Smooth muscle cell (in vitro differentiated cells): ENCODE results near the gene SDHAF1. TPM values are rescaled to one million over a fixed set of nuclear protein-coding genes. Genes with fewer than 3 reads are reported as not detected.

Experiments used
- DNase-seq: peaks from one replicate; lab custom pipeline; 2025; ENCODE audit not compliant: unreplicated experiment; lab: John Stamatoyannopoulos, UW
- H2AFZ ChIP-seq: fragments of 200-600 bp; sonication (generic); 2 replicates; pipeline ENCODE4 v1.6.0; 2016; ENCODE audit warnings: antibody characterized with exemption, low read depth, mild to moderate bottlenecking
- H3F3A ChIP-seq: fragments of 200-600 bp; sonication (generic); 2 replicates; pipeline ENCODE4 v1.6.0; 2017; ENCODE audit warnings: antibody characterized with exemption, low read depth
- H3K27ac ChIP-seq: fragments of 200-600 bp; sonication (generic); 2 replicates; pipeline ENCODE4 v1.5.1; 2016; ENCODE audit warnings: low read depth, mild to moderate bottlenecking
- H3K27me3 ChIP-seq: fragments of 200-600 bp; sonication (generic); 2 replicates; pipeline ENCODE4 v1.6.1; 2016; ENCODE audit warnings: low read depth, mild to moderate bottlenecking
- H3K36me3 ChIP-seq: fragments of 200-600 bp; sonication (generic); 2 replicates; pipeline ENCODE4 v1.5.1; 2016; ENCODE audit warnings: low read depth
- H3K4me1 ChIP-seq: fragments of 200-600 bp; sonication (generic); 2 replicates; pipeline ENCODE4 v1.5.1; 2016; ENCODE audit warnings: low read depth
- H3K4me2 ChIP-seq: fragments of 200-600 bp; sonication (generic); 2 replicates; pipeline ENCODE4 v1.6.0; 2016; ENCODE audit warnings: mild to moderate bottlenecking
- H3K4me3 ChIP-seq: fragments of 200-600 bp; sonication (generic); 2 replicates; pipeline ENCODE4 v1.5.1; 2016; ENCODE audit warnings: mild to moderate bottlenecking
- H3K79me2 ChIP-seq: fragments of 200-600 bp; sonication (generic); 2 replicates; pipeline ENCODE4 v1.6.0; 2016; ENCODE audit warnings: low read depth, mild to moderate bottlenecking
- H3K9ac ChIP-seq: fragments of 200-600 bp; sonication (generic); 2 replicates; pipeline ENCODE4 v1.6.0; 2016; ENCODE audit warnings: low read depth
- H3K9me3 ChIP-seq: fragments of 200-600 bp; sonication (generic); replicated peaks from 2 replicates; pipeline ENCODE4 v1.5.1; 2016; ENCODE audit warnings: low read depth
- H4K20me1 ChIP-seq: fragments of 200-600 bp; sonication (generic); 2 replicates; pipeline ENCODE4 v1.6.0; 2016; ENCODE audit warnings: low read depth
- CTCF ChIP-seq: fragments of 200-600 bp; sonication (generic); IDR thresholded peaks from 2 replicates; pipeline ENCODE4 v1.5.1; 2017; ENCODE audit warnings: borderline replicate concordance, mild to moderate bottlenecking, antibody characterized with exemption; ENCODE audit not compliant: insufficient read depth, poor library complexity, severe bottlenecking
- WGBS: methylation state at CpG from one replicate; pipeline ENCODE4 v1.1.7; 2016; ENCODE audit warnings: low lambda C conversion rate; 5-methylcytosine and 5-hydroxymethylcytosine counted together
- polyA plus RNA-seq: library from polyadenylated mRNA; unstranded; fragments of >200 nt; fragmentation: Nextera tagmentation; extraction: Ambion mirVana; gene quantifications from 2 replicates; pipeline ENCODE4 v1.2.1, GENCODE V29; 2016
- total RNA-seq: library from RNA; depleted of rRNA; stranded (reverse); fragments of >200 nt; gene quantifications from 2 replicates; pipeline ENCODE4 v1.2.3, GENCODE V29; 2014

SDHAF1 gene
- total and polyA plus RNA-seq, 2 experiments from 2014 or later: 24.0 to 27.7 TPM

GRCh38 chr19:35959968-35960320 lies 35.0 kb upstream of the SDHAF1 start:
- no peaks in the 10 kb centered on the region for H3K4me1 ChIP-seq
- H3K79me2 ChIP-seq: no peaks in the 10 kb centered on the region
- peaks cover 41% of the 10 kb centered on the region for H3K27me3 ChIP-seq
- H3K4me3 ChIP-seq: no peak overlapping the region
- H2AFZ ChIP-seq: no peak overlapping the region
- 74% methylated on average over 18 of the region's 20 CpGs for WGBS
- H3K36me3 ChIP-seq: no peaks in the 10 kb centered on the region
- no peak for TF ChIP-seq CTCF
- H3K9me3 ChIP-seq: no peaks in the 10 kb centered on the region
- H4K20me1 ChIP-seq: no peaks in the 10 kb centered on the region
- no peak overlapping the region for H3K27ac ChIP-seq
- H3K9ac ChIP-seq: no peak overlapping the region
- DNase-seq: no peak
- no peaks in the 10 kb centered on the region for H3F3A ChIP-seq
- no peak overlapping the region for H3K4me2 ChIP-seq

- WGBS: 88% methylated on average over 7 of the region's 7 CpGs
- no peaks in the 10 kb centered on the region for H3K9me3 ChIP-seq
- no peak overlapping the region for H3K9ac ChIP-seq
- no peaks in the 10 kb centered on the region for H3K36me3 ChIP-seq
- TF ChIP-seq CTCF: no peak
- no peak overlapping the region for H3K4me2 ChIP-seq
- H3K27me3 ChIP-seq: peaks cover 41% of the 10 kb centered on the region
- H3K4me3 ChIP-seq: no peak overlapping the region
- no peaks in the 10 kb centered on the region for H3F3A ChIP-seq
- H3K4me1 ChIP-seq: no peaks in the 10 kb centered on the region
- no peak overlapping the region for H2AFZ ChIP-seq
- H3K27ac ChIP-seq: no peak overlapping the region
- no peaks in the 10 kb centered on the region for H3K79me2 ChIP-seq
- no peak for DNase-seq
- H4K20me1 ChIP-seq: no peaks in the 10 kb centered on the region
Measured at GRCh38 chr19:35960432-35960972, 34.5 kb upstream of the SDHAF1 start.

- Histone ChIP-seq H3K9me3 (no peaks in the 10 kb centered on the region), H3K4me1 (no peaks in the 10 kb centered on the region), H2AFZ (no peak overlapping the region), H3F3A (no peaks in the 10 kb centered on the region), H3K27me3 (peaks cover 30% of the 10 kb centered on the region), H3K4me2 (no peak overlapping the region), H3K79me2 (no peaks in the 10 kb centered on the region), H4K20me1 (no peaks in the 10 kb centered on the region), H3K36me3 (no peaks in the 10 kb centered on the region), H3K27ac (no peak overlapping the region), H3K9ac (no peak overlapping the region), H3K4me3 (no peak overlapping the region)
- WGBS: 8% methylated on average over 9 of the region's 9 CpGs
- DNase-seq: peak; percentile 24
- no peak for TF ChIP-seq CTCF
Measured at GRCh38 chr19:35963514-35963913, 31.5 kb upstream of the SDHAF1 start.

GRCh38 chr19:35966771-35967170 lies 28.2 kb upstream of the SDHAF1 start:
- 90% methylated on average over 3 of the region's 3 CpGs for WGBS
- no peaks in the 10 kb centered on the region for H3F3A ChIP-seq
- DNase-seq: no peak
- H3K9me3 ChIP-seq: no peaks in the 10 kb centered on the region
- no peak overlapping the region for H3K9ac ChIP-seq
- no peak overlapping the region for H3K4me2 ChIP-seq
- no peak overlapping the region for H2AFZ ChIP-seq
- H3K36me3 ChIP-seq: no peaks in the 10 kb centered on the region
- TF ChIP-seq CTCF: no peak
- H3K27me3 ChIP-seq: no peaks in the 10 kb centered on the region
- H4K20me1 ChIP-seq: no peaks in the 10 kb centered on the region
- no peaks in the 10 kb centered on the region for H3K4me1 ChIP-seq
- H3K79me2 ChIP-seq: no peaks in the 10 kb centered on the region
- no peak overlapping the region for H3K27ac ChIP-seq
- H3K4me3 ChIP-seq: no peak overlapping the region
